T-cell (primary cell): ENCODE measurements around the gene CDH4. TPM values are rescaled to one million over a fixed set of nuclear protein-coding genes. Genes with fewer than 3 reads are reported as not detected.

Experiments used
- ATAC-seq, 4 experiments: fragments of 200-7000 bp in 3 of 4; fragments of 150-1000 bp in 1 of 4; cut with Tn5 transposase; replicated peaks in 1 of 4; 1 replicate in 3 of 4; 2 replicates in 1 of 4; pipeline ENCODE4 v1.10.0; 2021; ENCODE audit warnings: moderate library complexity in 3 of 4, mild to moderate bottlenecking in 2 of 4, moderate number of reproducible peaks in 1 of 4
- CTCF ChIA-PET, 2 donors: fragments of 300-600 bp; sonication (Branson Sonifier 250); formaldehyde crosslinking; loops; one replicate each; lab custom pipeline; 2022; ENCODE audit warnings: antibody characterized with exemption in 2 of 2; lab: Charles Lee
- POLR2A ChIA-PET, 2 donors: fragments of 300-600 bp; sonication (Branson Sonifier 250); formaldehyde crosslinking; loops; one replicate each; lab custom pipeline; 2022; ENCODE audit warnings: antibody characterized with exemption in 2 of 2; lab: Charles Lee
- DNase-seq, 35 experiments: peaks; one replicate each; pipeline versions ENCODE4 v3.0.0 to v3.0.0-alpha.2; 2013 to 2023
- H3K27ac ChIP-seq: one replicate; pipeline ENCODE4 v1.5.1; 2013; ENCODE audit warnings: low read length
- H3K27me3 ChIP-seq, 2 experiments: replicated peaks in 1 of 2; 1 replicate in 1 of 2; 2 replicates in 1 of 2; pipeline versions ENCODE4 v1.6.1 to v1.7.0; 2013; ENCODE audit warnings: low read length in 1 of 2, mixed read lengths in 1 of 2; ENCODE audit not compliant: control insufficient read depth in 2 of 2, insufficient read depth in 2 of 2; ENCODE audit errors: extremely low read depth in 1 of 2
- H3K36me3 ChIP-seq, 2 donors: 1 replicate in 1 of 2; 2 replicates in 1 of 2; pipeline versions ENCODE4 v1.6.1 to v1.7.0; 2013; ENCODE audit warnings: low read length in 1 of 2; ENCODE audit not compliant: control insufficient read depth in 2 of 2, insufficient read depth in 1 of 2; ENCODE audit errors: extremely low read depth in 1 of 2
- H3K4me1 ChIP-seq, 2 experiments: 1 replicate in 1 of 2; 2 replicates in 1 of 2; pipeline versions ENCODE4 v1.6.1 to v1.7.0; 2013; ENCODE audit warnings: low read length in 2 of 2, mixed read lengths in 1 of 2; ENCODE audit not compliant: insufficient read depth in 2 of 2, control insufficient read depth in 1 of 2; ENCODE audit errors: extremely low read depth in 1 of 2
- H3K4me3 ChIP-seq, 2 donors: 1 replicate in 1 of 2; 2 replicates in 1 of 2; pipeline versions ENCODE4 v1.5.1 to v1.7.0; 2013; ENCODE audit warnings: mild to moderate bottlenecking in 2 of 2, low read length in 1 of 2, moderate library complexity in 1 of 2; ENCODE audit not compliant: control insufficient read depth in 1 of 2; ENCODE audit errors: extremely low read depth in 1 of 2
- H3K9me3 ChIP-seq: 2 replicates; pipeline ENCODE4 v1.7.0; 2013
- H3K27ac Mint-ChIP-seq, 2 donors: one replicate each; pipeline ENCODE4 v1.8.0; 2020 to 2021; ENCODE audit warnings: mild to moderate bottlenecking in 2 of 2, mixed read lengths in 2 of 2
- H3K27me3 Mint-ChIP-seq, 2 donors: one replicate each; pipeline ENCODE4 v1.8.0; 2021 to 2022; ENCODE audit warnings: mixed read lengths in 2 of 2
- H3K36me3 Mint-ChIP-seq: one replicate; pipeline ENCODE4 v1.8.0; 2021; ENCODE audit warnings: mixed read lengths
- H3K4me1 Mint-ChIP-seq, 3 donors: one replicate each; pipeline ENCODE4 v1.8.0; 2020 to 2022; ENCODE audit warnings: mixed read lengths in 3 of 3, mild to moderate bottlenecking in 1 of 3
- H3K4me3 Mint-ChIP-seq, 3 donors: one replicate each; pipeline ENCODE4 v1.8.0; 2020 to 2022; ENCODE audit warnings: mild to moderate bottlenecking in 3 of 3, mixed read lengths in 3 of 3, moderate library complexity in 3 of 3
- H3K9me3 Mint-ChIP-seq, 3 donors: one replicate each; pipeline ENCODE4 v1.8.0; 2020 to 2022; ENCODE audit warnings: mixed read lengths in 3 of 3
- WGBS: methylation state at CpG from one replicate; pipeline ENCODE4 v1.1.5; 2013; ENCODE audit warnings: missing lambda C conversion rate; ENCODE audit not compliant: insufficient coverage; 5-methylcytosine and 5-hydroxymethylcytosine counted together
- total RNA-seq, 35 experiments: library from RNA in 6 of 35; stranded (reverse) in 6 of 35; fragments of 120-200 nt in 1 of 35; gene quantifications; one replicate each; pipeline versions ENCODE4 v1.2.1 to v1.2.4 and lab custom pipeline; 2013 to 2026

CDH4 gene
- total RNA-seq, 5 donors from 2014 or later (not counting 1 experiment from before 2014, with no cell fraction given), result 0.06 to 0.64 (median 0.14) TPM

- Histone ChIP-seq H3K27ac (no peak overlapping the region), H3K36me3 (no peaks in the 10 kb centered on the region), H3K4me3 (no peak overlapping the region), H3K27me3 (peaks cover 0 to 3% of the 10 kb centered on the region in 2 experiments), H3K4me1 (no peaks in the 10 kb centered on the region), H3K9me3 (no peaks in the 10 kb centered on the region)
- POLR2A ChIA-PET, result no interaction called here
- Mint-ChIP-seq H3K36me3 (no peaks in the 10 kb centered on the region), H3K27ac (no peak overlapping the region), H3K27me3 (peaks cover 2 to 3% of the 10 kb centered on the region in 2 donors), H3K4me3 (no peak overlapping the region), H3K9me3 (no peaks in the 10 kb centered on the region), H3K4me1 (peaks cover 0 to 5% (median 0%) of the 10 kb centered on the region in 3 donors)
- WGBS, result 87% methylated on average over 8 of the region's 15 CpGs
- CTCF ChIA-PET, result no interaction called here
- no peak for ATAC-seq
- no peak for DNase-seq
Observed at GRCh38 chr20:61657721-61658377, 405.8 kb downstream of the CDH4 start.

- Histone ChIP-seq H3K27me3 (peaks cover 0 to 3% of the 10 kb centered on the region in 2 experiments), H3K4me3 (no peak overlapping the region), H3K36me3 (no peaks in the 10 kb centered on the region), H3K27ac (no peak overlapping the region), H3K4me1 (no peaks in the 10 kb centered on the region), H3K9me3 (no peaks in the 10 kb centered on the region)
- no peak for DNase-seq
- 46% methylated on average over 2 of the region's 6 CpGs for WGBS
- ChIA-PET POLR2A (no interaction called here), CTCF (no interaction called here)
- Mint-ChIP-seq H3K36me3 (no peaks in the 10 kb centered on the region), H3K4me3 (no peak overlapping the region), H3K27ac (no peak overlapping the region), H3K27me3 (peaks cover 2 to 3% of the 10 kb centered on the region in 2 donors), H3K9me3 (no peaks in the 10 kb centered on the region), H3K4me1 (peaks cover 0 to 5% (median 0%) of the 10 kb centered on the region in 3 donors)
- no peak for ATAC-seq
Observed at GRCh38 chr20:61658563-61658962, 406.5 kb downstream of the CDH4 start.

- no peak for DNase-seq
- H3K27me3 ChIP-seq, result peaks cover 0 to 6% of the 10 kb centered on the region in 2 experiments
- Mint-ChIP-seq H3K27ac (no peak overlapping the region), H3K9me3 (no peaks in the 10 kb centered on the region), H3K36me3 (no peaks in the 10 kb centered on the region), H3K4me1 (peaks cover 0 to 5% (median 0%) of the 10 kb centered on the region in 3 donors), H3K27me3 (peaks cover 2 to 3% of the 10 kb centered on the region in 2 donors), H3K4me3 (no peak overlapping the region)
- 66% methylated on average over 6 of the region's 11 CpGs for WGBS
- ChIA-PET CTCF (no interaction called here), POLR2A (no interaction called here)
- ATAC-seq, result no peak
- H3K27ac ChIP-seq, result no peak overlapping the region
- H3K36me3 ChIP-seq, result no peaks in the 10 kb centered on the region
- H3K4me1 ChIP-seq, result no peaks in the 10 kb centered on the region
- H3K9me3 ChIP-seq, result no peaks in the 10 kb centered on the region
- no peak overlapping the region for H3K4me3 ChIP-seq
Observed at GRCh38 chr20:61659246-61659993, 407.4 kb downstream of the CDH4 start.

GRCh38 chr20:61659994-61660346, 407.9 kb downstream of the CDH4 start:
- H3K27me3 Mint-ChIP-seq, result peaks cover 2 to 3% of the 10 kb centered on the region in 2 donors
- Histone ChIP-seq H3K36me3 (no peaks in the 10 kb centered on the region), H3K4me3 (no peak overlapping the region), H3K27me3 (peaks cover 0 to 6% of the 10 kb centered on the region in 2 experiments), H3K9me3 (no peaks in the 10 kb centered on the region), H3K27ac (no peak overlapping the region), H3K4me1 (no peaks in the 10 kb centered on the region)
- no peak for DNase-seq
- H3K36me3 Mint-ChIP-seq, result no peaks in the 10 kb centered on the region
- H3K4me3 Mint-ChIP-seq, result no peak overlapping the region
- no peak overlapping the region for H3K27ac Mint-ChIP-seq
- H3K9me3 Mint-ChIP-seq, result no peaks in the 10 kb centered on the region
- 87% methylated on average over 12 of the region's 15 CpGs for WGBS
- no peak for ATAC-seq
- POLR2A ChIA-PET, result no interaction called here
- H3K4me1 Mint-ChIP-seq, result peaks cover 0 to 5% (median 0%) of the 10 kb centered on the region in 3 donors
- CTCF ChIA-PET, result no interaction called here

- Histone ChIP-seq H3K4me3 (no peak overlapping the region), H3K27me3 (peaks cover 0 to 9% of the 10 kb centered on the region in 2 experiments), H3K9me3 (no peaks in the 10 kb centered on the region), H3K27ac (no peak overlapping the region), H3K4me1 (no peaks in the 10 kb centered on the region), H3K36me3 (no peaks in the 10 kb centered on the region)
- Mint-ChIP-seq H3K4me1 (peaks cover 0 to 5% (median 0%) of the 10 kb centered on the region in 3 donors), H3K27ac (no peak overlapping the region), H3K27me3 (peaks cover 2 to 3% of the 10 kb centered on the region in 2 donors), H3K9me3 (no peaks in the 10 kb centered on the region), H3K36me3 (no peaks in the 10 kb centered on the region), H3K4me3 (no peak overlapping the region)
- no peak for ATAC-seq
- WGBS, result 87% methylated on average over 13 of the region's 13 CpGs
- DNase-seq, result no peak
- POLR2A ChIA-PET, result no interaction called here
- CTCF ChIA-PET, result no interaction called here
Observed at GRCh38 chr20:61660559-61660958, 408.5 kb downstream of the CDH4 start.

- H3K27ac ChIP-seq, result no peak overlapping the region
- POLR2A ChIA-PET, result no interaction called here
- H3K27ac Mint-ChIP-seq, result no peak overlapping the region
- no peaks in the 10 kb centered on the region for H3K4me1 ChIP-seq
- DNase-seq, result no peak
- ATAC-seq, result no peak
- WGBS, result 92% methylated on average over 5 of the region's 8 CpGs
- no peaks in the 10 kb centered on the region for H3K9me3 Mint-ChIP-seq
- no peak overlapping the region for H3K4me3 Mint-ChIP-seq
- H3K27me3 Mint-ChIP-seq, result no peaks in the 10 kb centered on the region
- no peaks in the 10 kb centered on the region for H3K36me3 ChIP-seq
- no peaks in the 10 kb centered on the region for H3K9me3 ChIP-seq
- CTCF ChIA-PET, result no interaction called here
- H3K36me3 Mint-ChIP-seq, result no peaks in the 10 kb centered on the region
- peaks cover 0 to 5% (median 0%) of the 10 kb centered on the region in 3 donors for H3K4me1 Mint-ChIP-seq
- H3K4me3 ChIP-seq, result no peak overlapping the region
- H3K27me3 ChIP-seq, result peaks cover 0 to 12% of the 10 kb centered on the region in 2 experiments
Observed at GRCh38 chr20:61661025-61661424, 409.0 kb downstream of the CDH4 start.
